ENCODE data around the gene MTM1.

MTM1 gene

GRCh38 chrX:150548684-150549083 lies 19.7 kb upstream of the MTM1 start:
- DNase-seq (ENCODE audit: low read depth) = no peak

GRCh38 chrX:150551963-150552362 lies 16.5 kb upstream of the MTM1 start:
- no peak for DNase-seq (ENCODE audit: low read depth)

- no peak for DNase-seq (ENCODE audit: low read depth)
These were observed 10.0 kb upstream of the MTM1 start for GRCh38 chrX:150558424-150558823.

DNA sequence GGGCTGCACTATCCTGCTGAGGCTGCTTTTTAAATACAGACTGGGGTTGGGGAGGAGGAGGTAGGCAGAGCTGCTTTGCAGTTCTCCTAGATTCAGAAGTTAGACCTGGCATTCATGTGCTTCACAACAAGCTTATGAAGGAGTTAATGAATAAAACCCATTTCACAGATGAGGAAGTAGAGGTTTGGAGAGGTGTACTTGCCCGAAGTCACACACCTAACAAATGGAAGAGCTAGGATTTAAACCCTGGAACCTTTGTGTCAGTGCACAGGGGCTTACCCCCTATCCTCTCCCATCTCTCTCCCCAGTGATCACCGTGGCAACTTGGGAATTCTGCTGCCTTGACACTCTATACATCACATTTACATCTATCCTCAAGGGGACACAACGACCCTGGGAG lies 3.6 kb upstream of the MTM1 start:
- DNase-seq (ENCODE audit: low read depth) = no peak

- no peak for DNase-seq (ENCODE audit: low read depth)
These were observed 2.9 kb upstream of the MTM1 start for GRCh38 chrX:150565551-150565950.

DNA sequence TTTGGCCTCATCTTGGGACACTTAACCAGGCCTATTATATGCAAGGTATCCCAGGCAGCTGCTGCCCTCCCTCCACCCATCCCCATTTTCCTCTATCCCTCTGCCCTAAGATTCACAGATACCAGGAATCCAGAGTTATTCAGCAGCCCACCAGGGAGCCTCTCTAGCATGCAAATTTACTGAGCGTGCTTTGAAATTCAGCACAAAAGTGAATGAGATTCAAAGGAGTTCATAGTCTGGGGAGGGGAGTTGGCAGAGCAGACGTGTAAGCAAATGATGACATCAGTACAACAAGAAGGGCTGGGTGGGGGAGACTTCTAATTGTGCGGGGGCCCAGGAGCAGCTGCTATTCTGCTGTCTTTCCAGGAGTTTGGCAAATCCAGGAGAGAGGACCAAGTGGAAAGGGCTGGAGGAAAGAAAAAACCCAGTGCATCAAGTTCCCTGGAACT lies 1.7 kb upstream of the MTM1 start:
- DNase-seq (ENCODE audit: low read depth) = no peak

GRCh38 chrX:150567645-150568319 lies 639 bp upstream of the MTM1 start:
- no peak for DNase-seq (ENCODE audit: low read depth)

DNA sequence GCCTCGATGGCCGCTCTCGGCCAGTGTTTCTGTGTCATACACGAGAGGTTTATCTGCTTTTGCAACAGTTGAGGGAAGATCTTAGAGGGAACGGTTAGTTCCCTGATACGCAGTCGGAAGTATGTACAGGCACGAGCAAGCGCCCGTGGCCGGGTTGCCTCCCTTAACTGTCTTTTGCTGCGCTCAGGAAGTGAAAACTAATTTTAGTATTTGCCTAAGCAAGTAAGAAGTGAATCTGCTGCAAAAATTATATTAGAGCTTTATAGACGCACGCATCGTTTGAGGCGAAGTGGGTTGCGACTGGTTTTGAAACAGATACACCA lies 695 bp downstream of the MTM1 start:
- no peak for DNase-seq (ENCODE audit: low read depth)

DNA sequence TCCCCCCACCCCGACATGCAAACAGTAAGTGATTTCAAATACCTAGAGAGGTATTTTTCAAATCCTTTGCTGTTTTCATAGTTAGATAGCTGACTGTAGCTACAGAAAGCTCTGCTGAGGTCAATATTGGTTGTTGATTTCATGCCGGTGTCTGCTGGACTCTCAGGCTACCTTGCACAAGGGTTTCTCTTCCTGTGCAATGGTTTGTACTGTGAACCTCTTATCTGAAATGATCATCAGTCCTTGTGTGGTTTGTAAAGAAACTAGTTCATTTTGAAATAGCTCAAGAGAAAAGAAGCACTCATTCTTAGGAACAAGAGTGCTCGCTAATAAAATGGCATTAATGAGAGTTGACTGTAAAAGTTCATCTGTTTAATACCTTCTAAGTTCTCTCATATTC lies 2.1 kb downstream of the MTM1 start:
- no peak for DNase-seq (ENCODE audit: low read depth)

DNA sequence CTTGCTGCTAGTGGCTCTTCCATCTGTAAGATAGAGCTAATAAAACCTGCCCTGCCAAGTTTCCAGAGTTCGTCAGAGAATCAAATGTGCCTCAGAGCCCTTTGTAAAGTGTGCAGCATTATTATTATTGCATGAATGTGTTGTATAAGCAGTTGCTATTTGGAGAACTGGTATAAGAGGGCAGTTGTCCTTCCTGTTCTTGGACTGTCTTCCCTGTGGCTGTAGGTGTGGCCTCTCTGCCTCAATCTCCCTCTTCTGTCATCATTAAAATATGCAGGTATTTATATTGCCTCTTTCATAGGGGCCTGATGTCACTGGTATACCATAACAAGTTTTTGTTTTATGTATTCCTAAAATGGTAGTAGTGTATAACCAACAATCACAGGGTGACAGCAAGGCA lies 3.8 kb downstream of the MTM1 start:
- DNase-seq (ENCODE audit: low read depth) = no peak

- DNase-seq (ENCODE audit: low read depth) = no peak
These were observed 4.7 kb downstream of the MTM1 start for GRCh38 chrX:150573106-150573505.

- no peak for DNase-seq (ENCODE audit: low read depth)
These were observed 5.3 kb downstream of the MTM1 start for GRCh38 chrX:150573702-150574101.

GRCh38 chrX:150574559-150575418 lies 6.4 kb downstream of the MTM1 start:
- DNase-seq (ENCODE audit: low read depth) = no peak

DNA sequence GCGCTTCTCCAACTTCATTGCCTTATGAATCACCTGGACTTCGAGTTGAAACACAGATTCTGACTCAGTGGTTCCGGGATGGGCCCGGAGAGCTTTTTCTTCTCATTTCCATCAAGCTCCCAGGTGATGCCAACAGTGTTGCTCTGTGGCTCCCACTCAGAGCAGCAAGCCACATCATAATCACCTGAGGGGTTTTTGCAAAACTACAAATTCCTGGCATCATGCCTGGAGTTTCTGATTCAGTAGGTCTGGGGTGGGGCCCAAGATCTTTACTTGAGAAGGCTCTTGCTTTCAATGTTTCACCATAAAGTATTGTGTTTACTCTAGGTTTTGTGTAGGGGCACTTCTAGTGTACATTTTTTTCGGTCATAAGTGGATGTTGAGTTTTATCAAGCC lies 7.0 kb downstream of the MTM1 start:
- peak; percentile 54 for DNase-seq (ENCODE audit: low read depth)

DNA sequence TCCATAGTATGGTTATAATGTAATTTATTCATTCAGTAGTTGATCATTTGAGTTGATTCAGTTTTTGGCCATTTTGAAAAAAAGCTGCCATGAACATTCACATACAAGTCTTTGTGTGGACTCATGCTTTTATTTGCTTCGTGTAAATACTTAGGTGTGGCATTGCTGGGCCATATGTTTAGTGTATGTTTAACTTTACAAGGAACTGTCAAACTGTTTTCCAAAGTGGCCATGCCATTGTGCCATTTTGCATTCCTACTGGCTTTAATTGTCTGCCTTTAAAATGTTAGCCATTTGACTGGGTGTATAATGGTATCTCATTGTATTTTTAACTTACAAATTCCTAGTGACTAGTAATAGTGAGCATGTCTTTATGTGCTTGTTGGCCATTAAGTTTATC lies 8.8 kb downstream of the MTM1 start:
- no peak for DNase-seq (ENCODE audit: low read depth)

GRCh38 chrX:150581093-150581775 lies 12.8 kb downstream of the MTM1 start:
- DNase-seq (ENCODE audit: low read depth) = no peak

DNA sequence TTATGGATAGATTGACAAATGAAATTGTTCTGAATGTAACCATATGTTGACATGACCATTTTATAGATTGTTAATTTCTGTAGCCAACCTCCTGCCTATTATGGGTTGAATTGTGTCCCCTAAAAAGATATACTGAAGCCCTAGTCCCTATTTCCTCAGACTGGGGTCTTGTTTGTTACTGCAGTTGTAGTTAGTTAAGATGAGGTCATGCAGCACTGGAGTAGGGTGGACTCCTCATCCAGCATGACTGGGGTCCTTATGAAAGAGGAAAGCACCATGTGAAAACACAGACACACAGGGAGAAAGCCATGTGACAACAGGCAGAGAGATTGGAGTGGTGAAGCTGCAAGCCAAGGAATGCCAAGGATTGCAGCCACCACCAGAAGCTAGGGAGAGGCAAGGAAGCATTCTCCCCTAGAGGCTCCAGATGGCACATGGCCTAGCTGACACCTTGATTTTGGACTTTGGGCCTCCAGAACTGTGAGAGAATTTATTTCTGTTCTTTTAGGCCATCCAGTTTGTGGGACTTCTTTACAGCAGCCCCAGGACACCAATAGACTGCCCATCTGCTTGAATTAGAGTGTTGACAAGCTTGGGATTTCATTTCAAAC lies 14.0 kb downstream of the MTM1 start:
- no peak for DNase-seq (ENCODE audit: low read depth)

- DNase-seq (ENCODE audit: low read depth) = no peak
These were observed 19.4 kb downstream of the MTM1 start for GRCh38 chrX:150587585-150588503.

GRCh38 chrX:150594584-150594983 lies 26.2 kb downstream of the MTM1 start:
- DNase-seq (ENCODE audit: low read depth) = no peak

DNA sequence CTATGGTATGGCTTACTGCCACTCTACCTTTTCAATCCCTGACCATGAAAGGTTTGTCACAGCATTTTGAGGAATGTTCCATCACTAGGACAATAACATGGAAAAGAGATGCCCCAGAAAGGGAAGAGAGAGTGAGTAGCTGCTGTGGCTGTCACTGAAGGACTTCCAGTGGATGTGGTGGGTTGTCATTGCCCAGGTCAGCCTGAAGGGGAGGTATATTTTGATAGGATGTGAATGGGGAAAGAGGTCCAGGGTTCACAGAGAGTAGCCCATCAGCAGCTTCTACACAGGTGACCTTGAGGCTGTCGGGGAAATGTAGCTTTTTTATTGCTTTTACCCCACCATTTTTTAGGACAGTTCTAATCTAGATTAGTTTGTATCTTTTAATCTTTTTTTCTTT lies 30.8 kb downstream of the MTM1 start:
- DNase-seq (ENCODE audit: low read depth) = no peak

- no peak for DNase-seq (ENCODE audit: low read depth)
These were observed 33.9 kb downstream of the MTM1 start for GRCh38 chrX:150602296-150602695.

GRCh38 chrX:150602743-150603142 lies 34.3 kb downstream of the MTM1 start:
- no peak for DNase-seq (ENCODE audit: low read depth)
